A549 (cell line): Measurements from ENCODE around the gene PTPN4. TPM values are rescaled to one million over a fixed set of nuclear protein-coding genes. Genes with fewer than 3 reads are reported as not detected.
A peak's percentile ranks its signal among the peaks of the same experiment; 100 is the strongest.

Experiments
- ATAC-seq, 2 experiments: fragments of 200-7000 bp in 1 of 2; fragments of >200 bp in 1 of 2; cut with Nextera tagmentation in 1 of 2; cut with Tn5 transposase in 1 of 2; 3 replicates each; pipeline versions ENCODE4 v1.8.0 to v1.9.1; 2018 to 2020; ENCODE audit warnings: mild to moderate bottlenecking in 1 of 2, moderate library complexity in 1 of 2
- CTCF ChIA-PET: fragments of 300-600 bp; sonication (Branson Sonifier 250); formaldehyde crosslinking; extraction: SDS; loops from one replicate; lab custom pipeline; 2021; ENCODE audit warnings: antibody characterized with exemption, inconsistent platforms; lab: Yijun Ruan, JAX
- POLR2A ChIA-PET: fragments of 350-600 bp; formaldehyde crosslinking; extraction: SDS; loops from one replicate; lab custom pipeline; 2021; ENCODE audit warnings: antibody characterized with exemption, inconsistent platforms; lab: Yijun Ruan, JAX
- DNase-seq, 2 experiments: peaks; one replicate each; pipeline versions ENCODE4 v3.0.0 to v3.0.0-alpha.2; 2011 to 2016; ENCODE audit warnings: low read depth in 1 of 2, low spot score in 1 of 2
- FAIRE-seq: peaks from 2 replicates; lab custom pipeline; 2011; peaks lifted over from hg19 to GRCh38; lab: Jason Lieb, UNC
- H3K27ac ChIP-seq, 2 experiments: fragments of >200 bp; sonication (Bioruptor Twin); formaldehyde crosslinking; 3 replicates each; pipeline ENCODE4 v1.5.1; 2016 to 2017
- H3K4me1 ChIP-seq: fragments of >200 bp; sonication (Bioruptor Twin); formaldehyde crosslinking; 3 replicates; pipeline ENCODE4 v1.6.1; 2016
- H3K4me2 ChIP-seq: fragments of >200 bp; sonication (Bioruptor Twin); formaldehyde crosslinking; 3 replicates; pipeline ENCODE4 v1.6.1; 2016
- H3K4me3 ChIP-seq: fragments of >200 bp; sonication (Bioruptor Twin); formaldehyde crosslinking; 3 replicates; pipeline ENCODE4 v1.5.1; 2016
- H3K9me3 ChIP-seq: fragments of >200 bp; sonication (Bioruptor Twin); formaldehyde crosslinking; 3 replicates; pipeline ENCODE4 v1.6.1; 2016
- BHLHE40 ChIP-seq: IDR thresholded peaks from 2 replicates; pipeline ENCODE4 v1.6.1; 2012; ENCODE audit warnings: low read depth, low read length, inconsistent platforms
- CBX2 ChIP-seq: fragments of 200-600 bp; sonication (generic); IDR thresholded peaks from 2 replicates; pipeline ENCODE4 v1.6.1; 2016; ENCODE audit warnings: low read depth, mild to moderate bottlenecking, borderline replicate concordance
- CEBPB ChIP-seq, 2 experiments: fragments of >200 bp in 1 of 2; sonication (Bioruptor Twin) in 1 of 2; formaldehyde crosslinking in 1 of 2; IDR thresholded peaks; 2 replicates each; pipeline ENCODE4 v1.6.1; 2012 to 2016
- CHD2 ChIP-seq: fragments of 150-350 bp; IDR thresholded peaks from 2 replicates; pipeline ENCODE4 v1.6.1; 2014; ENCODE audit warnings: low read length; ENCODE audit not compliant: partially characterized antibody
- CHD4 ChIP-seq: fragments of 200-600 bp; sonication (generic); IDR thresholded peaks from 2 replicates; pipeline ENCODE4 v1.6.1; 2016; ENCODE audit warnings: antibody characterized with exemption, mild to moderate bottlenecking, borderline replicate concordance
- EHF ChIP-seq: fragments of 250-450 bp; sonication (Bioruptor Pico); IDR thresholded peaks from 2 replicates; pipeline ENCODE4 v1.5.0; 2020; ENCODE audit warnings: mild to moderate bottlenecking
- EP300 ChIP-seq, 2 experiments: fragments of >200 bp; sonication (Bioruptor Twin); formaldehyde crosslinking; IDR thresholded peaks; 2 replicates in 1 of 2; 3 replicates in 1 of 2; pipeline ENCODE4 v1.6.1; 2016 to 2017
- ESRRA ChIP-seq: fragments of 150-350 bp; IDR thresholded peaks from 2 replicates; pipeline ENCODE4 v1.6.1; 2014; ENCODE audit warnings: mild to moderate bottlenecking, low read length, borderline replicate concordance
- HES2 ChIP-seq: fragments of >200 bp; sonication (Bioruptor Twin); formaldehyde crosslinking; IDR thresholded peaks from 2 replicates; pipeline ENCODE4 v1.6.1; 2016
- KDM5A ChIP-seq: fragments of 200-600 bp; sonication (generic); IDR thresholded peaks from 2 replicates; pipeline ENCODE4 v1.6.1; 2016; ENCODE audit warnings: antibody characterized with exemption, mild to moderate bottlenecking
- MAFK ChIP-seq: fragments of 450-650 bp; IDR thresholded peaks from 2 replicates; pipeline ENCODE4 v1.6.1; 2014; ENCODE audit not compliant: partially characterized antibody
- MAZ ChIP-seq: fragments of 150-350 bp; IDR thresholded peaks from 2 replicates; pipeline ENCODE4 v1.6.1; 2014; ENCODE audit warnings: antibody characterized with exemption, low read depth, low read length, borderline replicate concordance
- NFE2L2 ChIP-seq: fragments of 150-350 bp; conservative IDR thresholded peaks from 2 replicates; pipeline ENCODE4 v1.6.1; 2014; ENCODE audit warnings: low read length
- PBX3 ChIP-seq: IDR thresholded peaks from 2 replicates; pipeline ENCODE4 v1.6.1; 2012
- POLR2AphosphoS2 ChIP-seq: conservative IDR thresholded peaks from 2 replicates; pipeline ENCODE4 v1.6.1; 2012; ENCODE audit warnings: low read length, improper control_type of control experiment, inconsistent platforms
- RARB ChIP-seq: fragments of 250-450 bp; sonication (Bioruptor Pico); IDR thresholded peaks from 2 replicates; pipeline ENCODE4 v1.8.0; 2021; ENCODE audit warnings: mild to moderate bottlenecking, moderate library complexity
- REST ChIP-seq: fragments of 200-600 bp; sonication (generic); IDR thresholded peaks from 2 replicates; pipeline ENCODE4 v1.6.1; 2016; ENCODE audit warnings: antibody characterized with exemption, mild to moderate bottlenecking, moderate library complexity
- RFX5 ChIP-seq: fragments of 450-650 bp; IDR thresholded peaks from 2 replicates; pipeline ENCODE4 v1.7.1; 2014; ENCODE audit warnings: antibody characterized with exemption, mild to moderate bottlenecking, moderate library complexity
- RNF2 ChIP-seq: fragments of 200-600 bp; sonication (generic); IDR thresholded peaks from 2 replicates; pipeline ENCODE4 v1.6.1; 2016; ENCODE audit warnings: low read depth, mild to moderate bottlenecking, antibody characterized with exemption, moderate library complexity, borderline replicate concordance
- SMC3 ChIP-seq: fragments of >200 bp; sonication (Bioruptor Twin); formaldehyde crosslinking; IDR thresholded peaks from 3 replicates; pipeline ENCODE4 v1.6.1; 2018; ENCODE audit warnings: inconsistent platforms
- SREBF2 ChIP-seq: fragments of 450-650 bp; IDR thresholded peaks from 2 replicates; pipeline ENCODE4 v1.6.1; 2014; ENCODE audit warnings: mild to moderate bottlenecking, moderate library complexity
- ZNF302 ChIP-seq: fragments of 250-450 bp; sonication (Bioruptor Pico); IDR thresholded peaks from 2 replicates; pipeline ENCODE4 v1.9.0; 2021; ENCODE audit warnings: inconsistent platforms, mild to moderate bottlenecking, moderate library complexity
- ZSCAN20 ChIP-seq: fragments of 250-450 bp; sonication (Bioruptor Pico); IDR thresholded peaks from 2 replicates; pipeline ENCODE4 v1.8.0; 2022; ENCODE audit warnings: mild to moderate bottlenecking, moderate library complexity
- WGBS: methylation state at CpG from one replicate; pipeline ENCODE4 v1.1.6; 2017; ENCODE audit errors: missing lambda C conversion rate; 5-methylcytosine and 5-hydroxymethylcytosine counted together
- polyA plus RNA-seq, 4 experiments: library from polyadenylated mRNA; depleted of rRNA in 3 of 4; stranded (reverse); fragments of >200 nt; fragmentation: RNase III in 1 of 4; extraction: RNeasy Plus Mini Kit Qiagen cat#74134 plus additional on column Dnase treatment in 1 of 4; gene quantifications; 2 replicates in 3 of 4; 3 replicates in 1 of 4; pipeline ENCODE4 v1.2.3, GENCODE V29; 2011 to 2017

The PTPN4 gene
- polyA plus RNA-seq, 2 of the 4 experiments (the other 2 are of a cell fraction), result 14.5 to 36.6 TPM

GRCh38 chr2:119929537-119929936 is 169.8 kb downstream of the PTPN4 start (continued):
- TF ChIP-seq HES2 (no peak), EP300 (IDR thresholded peaks at IDR 0.05) (no peak), CBX2 (no peak), CHD4 (no peak), POLR2AphosphoS2 (no peak), NFE2L2 (no peak), SREBF2 (no peak), ZNF302 (CRISPR knock-in tag) (no peak), EHF (CRISPR knock-in tag) (no peak)

GRCh38 chr2:119932809-119933208 is 173.1 kb downstream of the PTPN4 start:
- CTCF ChIA-PET, result no interaction called here
- WGBS, result 92% methylated on average over 2 of the region's 2 CpGs
- TF ChIP-seq RARB (CRISPR knock-in tag) (no peak), ESRRA (no peak), SMC3 (no peak), CEBPB (IDR thresholded peaks at IDR 0.05) (no peak), HES2 (no peak), MAZ (no peak), RFX5 (no peak), EHF (CRISPR knock-in tag) (no peak), RNF2 (no peak), MAFK (no peak), BHLHE40 (no peak), NFE2L2 (no peak), ZNF302 (CRISPR knock-in tag) (no peak), CHD2 (no peak), CBX2 (no peak), PBX3 (no peak)
- H3K9me3 ChIP-seq, result no peaks in the 10 kb centered on the region
- H3K4me1 ChIP-seq, result no peaks in the 10 kb centered on the region
- ATAC-seq (no peak), FAIRE-seq (no peak), DNase-seq (no peak)
- POLR2A ChIA-PET, result interaction anchor here (0.7 kb wide), 1 partner anchor 287 kb away, joined by 5 read pairs; no protein-coding TSS in a partner anchor
- no peak overlapping the region for H3K4me3 ChIP-seq
- no peak overlapping the region for H3K27ac ChIP-seq
- no peak overlapping the region for H3K4me2 ChIP-seq

- no peak for FAIRE-seq
- TF ChIP-seq CHD4 (no peak), KDM5A (no peak), REST (no peak), ZSCAN20 (no peak), MAFK (peak; percentile 89), POLR2AphosphoS2 (no peak)
- Histone ChIP-seq H3K27ac (no peak overlapping the region), H3K4me1 (no peaks in the 10 kb centered on the region), H3K9me3 (no peaks in the 10 kb centered on the region), H3K4me3 (no peak overlapping the region), H3K4me2 (no peak overlapping the region)
- ChIA-PET POLR2A (no interaction called here), CTCF (no interaction called here)
- no peak for DNase-seq
- no peak for ATAC-seq
Measured at GRCh38 chr2:119934319-119934718, 174.6 kb downstream of the PTPN4 start.
